GM12878 (cell line): Measurements from ENCODE around the gene POLR1G. TPM values are rescaled to one million over a fixed set of nuclear protein-coding genes. Genes with fewer than 3 reads are reported as not detected.

Experiments
- ATAC-seq: fragments of 200-7000 bp; cut with Tn5 transposase; 3 replicates; pipeline ENCODE4 v1.9.1; 2020; ENCODE audit warnings: mild to moderate bottlenecking, moderate library complexity
- BruUV-seq: library from RNA; stranded (reverse); fragments of 400-500 nt; replicated peaks from 2 replicates; lab custom pipeline; 2021; lab: Mats Ljungman, UMichigan
- CTCF ChIA-PET: fragments of 300-600 bp; sonication (Branson Sonifier 250); formaldehyde crosslinking; extraction: SDS; loops from one replicate; lab custom pipeline; 2021; ENCODE audit warnings: inconsistent platforms; lab: Yijun Ruan, JAX
- POLR2A ChIA-PET: fragments of 350-600 bp; formaldehyde crosslinking; extraction: SDS; loops from one replicate; lab custom pipeline; 2021; ENCODE audit warnings: inconsistent platforms; lab: Charles Lee
- RAD21 ChIA-PET: fragments of 300-600 bp; sonication (Branson Sonifier 250); formaldehyde crosslinking; loops from one replicate; lab custom pipeline; 2023; ENCODE audit warnings: antibody characterized with exemption; ENCODE audit not compliant: unreplicated experiment; lab: Charles Lee
- SMC1A ChIA-PET: fragments of 300-600 bp; sonication (Branson Sonifier 250); formaldehyde crosslinking; loops from one replicate; lab custom pipeline; 2023; ENCODE audit not compliant: unreplicated experiment, uncharacterized antibody; lab: Charles Lee
- DNase-seq: peaks from one replicate; pipeline ENCODE4 v3.0.0-alpha.2; 2011; ENCODE audit warnings: low read depth, low spot score
- FAIRE-seq: peaks from 3 replicates; lab custom pipeline; 2011; peaks lifted over from hg19 to GRCh38; lab: Jason Lieb, UNC
- H2AFZ ChIP-seq: 2 replicates; pipeline ENCODE4 v1.6.0; 2011; ENCODE audit warnings: low read depth, low read length, control low read depth; ENCODE audit not compliant: control insufficient read depth
- H3K27ac ChIP-seq: 2 replicates; pipeline ENCODE4 v1.5.1; 2011; ENCODE audit warnings: control low read depth; ENCODE audit not compliant: control insufficient read depth, insufficient read depth
- H3K27me3 ChIP-seq, 2 experiments: replicated peaks in 1 of 2; 2 replicates each; pipeline versions ENCODE4 v1.6.0 to v1.6.1; 2011; ENCODE audit warnings: low read length in 1 of 2; ENCODE audit not compliant: control insufficient read depth in 2 of 2, insufficient read depth in 2 of 2
- H3K36me3 ChIP-seq, 2 experiments: 2 replicates each; pipeline ENCODE4 v1.5.1; 2011; ENCODE audit warnings: low read length in 1 of 2; ENCODE audit not compliant: control insufficient read depth in 2 of 2, insufficient read depth in 2 of 2
- H3K4me1 ChIP-seq: 2 replicates; pipeline ENCODE4 v1.6.1; 2011; ENCODE audit warnings: mild to moderate bottlenecking, low read length, moderate library complexity, mixed read lengths; ENCODE audit not compliant: control insufficient read depth, insufficient read depth
- H3K4me2 ChIP-seq: 2 replicates; pipeline ENCODE4 v1.6.0; 2011; ENCODE audit warnings: control low read depth; ENCODE audit not compliant: control insufficient read depth, insufficient read depth
- H3K4me3 ChIP-seq: fragments of 200-600 bp; sonication (generic); 2 replicates; pipeline ENCODE4 v1.5.1; 2016
- H3K79me2 ChIP-seq: 2 replicates; pipeline ENCODE4 v1.6.0; 2011; ENCODE audit warnings: low read length; ENCODE audit not compliant: control insufficient read depth, insufficient read depth
- H3K9ac ChIP-seq: 2 replicates; pipeline ENCODE4 v1.8.0; 2011; ENCODE audit warnings: low read length, control low read depth, mixed read lengths; ENCODE audit not compliant: control insufficient read depth, insufficient read depth
- H3K9me3 ChIP-seq: replicated peaks from 3 replicates; pipeline ENCODE4 v1.5.1; 2011; ENCODE audit warnings: mild to moderate bottlenecking, low read length; ENCODE audit not compliant: control insufficient read depth, insufficient read depth
- H4K20me1 ChIP-seq: 2 replicates; pipeline ENCODE4 v1.6.0; 2011; ENCODE audit not compliant: control insufficient read depth, insufficient read depth
- ASH2L ChIP-seq: fragments of 300-600, 200-600 bp; sonication (generic); IDR thresholded peaks from 2 replicates; pipeline ENCODE4 v1.6.1; 2017; ENCODE audit warnings: low read depth, mild to moderate bottlenecking, borderline replicate concordance
- BHLHE40 ChIP-seq, 2 experiments: fragments of 450-650 bp in 1 of 2; IDR thresholded peaks; 2 replicates each; pipeline ENCODE4 v1.6.1; 2011 to 2017; ENCODE audit warnings: low read depth in 2 of 2, borderline replicate concordance in 1 of 2, improper control_type of control experiment in 1 of 2, low read length in 1 of 2, mild to moderate bottlenecking in 1 of 2
- CBFB ChIP-seq: IDR thresholded peaks from 2 replicates; pipeline ENCODE4 v1.6.1; 2016; ENCODE audit warnings: antibody characterized with exemption, low read depth
- EED ChIP-seq: sonication (generic); IDR thresholded peaks from 2 replicates; pipeline ENCODE4 v1.6.1; 2016; ENCODE audit warnings: antibody characterized with exemption, low read depth
- GABPA ChIP-seq: IDR thresholded peaks from 2 replicates; pipeline ENCODE4 v1.6.1; 2014; ENCODE audit warnings: antibody characterized with exemption, low read depth, mild to moderate bottlenecking, inconsistent platforms
- IKZF1 ChIP-seq: fragments of 450-650 bp; conservative IDR thresholded peaks from 2 replicates; pipeline ENCODE4 v1.6.1; 2017; ENCODE audit warnings: antibody characterized with exemption, mild to moderate bottlenecking
- IRF4 ChIP-seq: IDR thresholded peaks from 2 replicates; pipeline ENCODE4 v1.6.1; 2011; ENCODE audit warnings: low read depth, low read length
- JUNB ChIP-seq: IDR thresholded peaks from 2 replicates; pipeline ENCODE4 v1.6.1; 2016; ENCODE audit warnings: antibody characterized with exemption, mild to moderate bottlenecking
- MYB ChIP-seq: fragments of 150-350 bp; IDR thresholded peaks from 2 replicates; pipeline ENCODE4 v1.6.1; 2014; ENCODE audit warnings: mild to moderate bottlenecking, low read depth, low read length, borderline replicate concordance
- NFIC ChIP-seq: IDR thresholded peaks from 2 replicates; pipeline ENCODE4 v1.6.1; 2012; ENCODE audit warnings: low read depth, mild to moderate bottlenecking, inconsistent platforms, low read length, moderate library complexity
- POLR2AphosphoS2 ChIP-seq: IDR thresholded peaks from 2 replicates; pipeline ENCODE4 v1.6.1; 2011; ENCODE audit warnings: low read depth, mild to moderate bottlenecking, low read length, improper control_type of control experiment, moderate library complexity
- SIX5 ChIP-seq: IDR thresholded peaks from 2 replicates; pipeline ENCODE4 v1.6.1; 2011; ENCODE audit warnings: mild to moderate bottlenecking, low read depth, low read length, moderate library complexity; ENCODE audit not compliant: severe bottlenecking
- SMAD1 ChIP-seq: fragments of 450-650 bp; IDR thresholded peaks from 2 replicates; pipeline ENCODE4 v1.6.1; 2018; ENCODE audit warnings: mild to moderate bottlenecking, low read depth; ENCODE audit not compliant: partially characterized antibody
- SPI1 ChIP-seq: IDR thresholded peaks from 2 replicates; pipeline ENCODE4 v1.6.1; 2011; ENCODE audit warnings: low read depth, mild to moderate bottlenecking, low read length, moderate library complexity, borderline replicate concordance; ENCODE audit not compliant: insufficient read depth
- WRNIP1 ChIP-seq: IDR thresholded peaks from 2 replicates; pipeline ENCODE4 v1.6.1; 2011; ENCODE audit warnings: low read depth, low read length, improper control_type of control experiment, borderline replicate concordance
- ZNF207 ChIP-seq: fragments of 450-650 bp; IDR thresholded peaks from 2 replicates; pipeline ENCODE4 v1.6.1; 2014; ENCODE audit warnings: antibody characterized with exemption, mild to moderate bottlenecking, borderline replicate concordance
- WGBS: methylation state at CpG from one replicate; pipeline ENCODE4 v1.1.6; 2016; ENCODE audit warnings: low lambda C conversion rate; ENCODE audit not compliant: insufficient replicate concordance, insufficient coverage; ENCODE audit errors: missing lambda C conversion rate; 5-methylcytosine and 5-hydroxymethylcytosine counted together
- in situ Hi-C: fragments of 300-500 bp; cut with MboI; formaldehyde crosslinking; loops from 9 replicates; pipeline ENCODE4 v1.14.3; 2018; ENCODE audit warnings: mixed read lengths
- intact Hi-C: fragments of 100-400 bp; cut with micrococcal nuclease; formaldehyde crosslinking; loops from one replicate; pipeline ENCODE4 v1.14.2; 2022; ENCODE audit not compliant: unreplicated experiment
- polyA plus RNA-seq, 11 experiments: library from polyadenylated mRNA; depleted of rRNA in 4 of 11; unstranded in 6 of 11; stranded (reverse) in 5 of 11; fragments of >200 nt; fragmentation: Nextera tagmentation in 4 of 11; fragmentation: Illumina TruSeq in 1 of 11; extraction: Ambion mirVana in 4 of 11; extraction: Trizol in 1 of 11; gene quantifications; 1 replicate in 1 of 11; 2 replicates in 10 of 11; pipeline versions ENCODE4 v1.2.1 to v1.2.3, GENCODE V29; 2011 to 2016; ENCODE audit warnings: inconsistent platforms in 2 of 11, missing spikeins in 2 of 11, low read depth in 1 of 11
- total RNA-seq, 4 experiments: library from RNA; depleted of rRNA in 3 of 4; stranded (reverse); fragments of >200 nt in 3 of 4; fragmentation: Illumina TruSeq in 1 of 4; extraction: Trizol in 1 of 4; gene quantifications; 2 replicates each; pipeline versions ENCODE4 v1.2.1 to v1.2.3, GENCODE V29; 2013 to 2021

The POLR1G gene
- total and polyA plus RNA-seq, 10 of the 15 experiments (the other 5 are each of a cell fraction or from before 2014, with no cell fraction given) = 2.0 to 30.9 (median 20.5) TPM

DNA sequence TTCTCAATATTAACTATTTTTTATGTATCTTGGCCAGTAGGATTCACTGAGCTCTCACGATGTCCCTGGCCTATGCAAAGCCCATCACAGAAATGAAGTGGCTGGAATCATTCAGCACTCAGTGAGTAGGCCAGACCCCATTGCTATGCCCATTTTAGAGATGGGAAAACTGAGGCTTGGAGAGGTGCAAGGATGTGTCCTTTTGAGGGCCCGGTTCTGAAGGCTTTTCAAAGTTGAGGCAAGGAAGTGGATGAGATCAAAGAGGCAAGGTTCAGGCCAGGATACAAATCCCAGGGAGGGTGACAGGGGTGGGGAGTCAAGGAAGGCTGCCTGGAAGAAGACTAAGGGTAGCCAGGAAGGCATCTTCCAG is 35.9 kb downstream of the POLR1G start:
- no peak overlapping the region for H3K9ac ChIP-seq
- no TSS peak for BruUV-seq
- in situ Hi-C loops = loop anchor here (5.0 kb wide), 1 partner anchor 35 kb away; no protein-coding TSS in a partner anchor
- no peak for TF ChIP-seq EED
- TF ChIP-seq POLR2AphosphoS2 = no peak
- no peak for TF ChIP-seq MYB
- no peak for TF ChIP-seq SPI1
- TF ChIP-seq SMAD1 = no peak
- no peak for TF ChIP-seq GABPA
- TF ChIP-seq SIX5 = no peak
- no peak for TF ChIP-seq ASH2L
- no peak for TF ChIP-seq IRF4
- no peak for TF ChIP-seq IKZF1
- no peak for TF ChIP-seq JUNB
- no peak for TF ChIP-seq BHLHE40 (IDR thresholded peaks at IDR 0.05; ENCODE audit: borderline replicate concordance in 1 of 2, low read depth in 2 of 2, low read length in 1 of 2)
- TF ChIP-seq NFIC = no peak
- no peak for TF ChIP-seq CBFB
- no peak for TF ChIP-seq ZNF207
- TF ChIP-seq WRNIP1 = no peak
- no peaks in the 10 kb centered on the region for H3K79me2 ChIP-seq
- no peaks in the 10 kb centered on the region for H3K36me3 ChIP-seq
- WGBS = 100% methylated on average over 2 of the region's 2 CpGs
- ChIA-PET POLR2A (interaction anchor here (0.6 to 0.7 kb wide), 2 partner anchors 26 to 266 kb away, joined by 3 to 4 read pairs; partner anchors contain the start of gene FOSB), RAD21 (no interaction called here), CTCF (interaction anchor here (0.6 to 6.6 kb wide), 4 partner anchors 26 to 200 kb away, joined by 3 to 385 read pairs (median 37); partner anchors contain the start of gene FOSB), SMC1A (interaction anchor here (6.0 kb wide), 1 partner anchor 37 kb away, joined by 145 read pairs; no protein-coding TSS in a partner anchor)
- H3K4me1 ChIP-seq = peaks cover 23% of the 10 kb centered on the region
- H3K4me2 ChIP-seq = no peak overlapping the region
- H3K27ac ChIP-seq = no peak overlapping the region
- ATAC-seq (no peak), FAIRE-seq (no peak), DNase-seq (no peak)
- no peaks in the 10 kb centered on the region for H4K20me1 ChIP-seq
- H2AFZ ChIP-seq = no peak overlapping the region
- no peaks in the 10 kb centered on the region for H3K27me3 ChIP-seq
- H3K4me3 ChIP-seq = no peak overlapping the region
- intact Hi-C loops = loop anchor here (5.0 kb wide), 1 partner anchor 200 kb away; no protein-coding TSS in a partner anchor
- no peaks in the 10 kb centered on the region for H3K9me3 ChIP-seq
